B cell (primary cell): ENCODE data around the gene SERTAD2. TPM values are rescaled to one million over a fixed set of nuclear protein-coding genes. Genes with fewer than 3 reads are reported as not detected.

ENCODE experiments used
- ATAC-seq: fragments of 200-7000 bp; cut with Tn5 transposase; one replicate; pipeline ENCODE4 v1.10.0; 2021; ENCODE audit warnings: low read depth, mild to moderate bottlenecking, moderate number of reproducible peaks, moderate library complexity
- CTCF ChIA-PET: fragments of 350-600 bp; sonication (Branson Sonifier 250); formaldehyde crosslinking; loops from one replicate; lab custom pipeline; 2021; ENCODE audit warnings: antibody characterized with exemption, inconsistent platforms; lab: Charles Lee
- POLR2A ChIA-PET: fragments of 350-600 bp; sonication (Branson Sonifier 250); formaldehyde crosslinking; loops from one replicate; lab custom pipeline; 2021; ENCODE audit warnings: antibody characterized with exemption; lab: Charles Lee
- DNase-seq: peaks from one replicate; pipeline ENCODE4 v3.0.0; 2013
- H2AFZ ChIP-seq: 2 replicates; pipeline ENCODE4 v1.6.1; 2012; ENCODE audit warnings: mild to moderate bottlenecking, low read depth, low read length; ENCODE audit not compliant: insufficient read depth, poor library complexity, severe bottlenecking
- H3K27ac ChIP-seq, 2 donors: 1 replicate in 1 of 2; 2 replicates in 1 of 2; pipeline ENCODE4 v1.5.1; 2012 to 2013; ENCODE audit warnings: low read length in 2 of 2, mild to moderate bottlenecking in 2 of 2, moderate library complexity in 1 of 2
- H3K27me3 ChIP-seq, 4 experiments: fragments of 200-600 bp in 1 of 4; sonication (generic) in 1 of 4; replicated peaks in 1 of 4; 1 replicate in 2 of 4; 2 replicates in 2 of 4; pipeline versions ENCODE4 v1.6.1 to v1.7.0; 2013 to 2016; ENCODE audit warnings: low read length in 3 of 4, mild to moderate bottlenecking in 2 of 4, mixed read lengths in 1 of 4, moderate library complexity in 1 of 4; ENCODE audit not compliant: insufficient read depth in 4 of 4, control insufficient read depth in 3 of 4; ENCODE audit errors: control extremely low read depth in 1 of 4
- H3K36me3 ChIP-seq, 2 experiments: replicated peaks in 1 of 2; 1 replicate in 1 of 2; 2 replicates in 1 of 2; pipeline versions ENCODE4 v1.6.1 to v1.7.1; 2013; ENCODE audit warnings: low read length in 1 of 2; ENCODE audit not compliant: insufficient read depth in 2 of 2, control insufficient read depth in 1 of 2; ENCODE audit errors: control extremely low read depth in 1 of 2, extremely low read depth in 1 of 2
- H3K4me1 ChIP-seq, 2 donors: fragments of 200-600 bp in 1 of 2; sonication (generic) in 1 of 2; 1 replicate in 1 of 2; 2 replicates in 1 of 2; pipeline versions ENCODE4 v1.5.1 to v1.6.1; 2013 to 2017; ENCODE audit warnings: low read length in 2 of 2; ENCODE audit not compliant: control insufficient read depth in 2 of 2, insufficient read depth in 2 of 2
- H3K4me2 ChIP-seq: replicated peaks from 2 replicates; pipeline ENCODE3; 2012; ENCODE audit warnings: mild to moderate bottlenecking, low read depth, low read length; ENCODE audit not compliant: poor library complexity, severe bottlenecking
- H3K4me3 ChIP-seq, 5 experiments: fragments of 200-600 bp in 1 of 5; sonication (generic) in 1 of 5; 1 replicate in 3 of 5; 2 replicates in 2 of 5; pipeline versions ENCODE4 v1.5.1 to v1.7.0; 2011 to 2016; ENCODE audit warnings: low read length in 4 of 5, mild to moderate bottlenecking in 4 of 5, low read depth in 2 of 5, control low read depth in 1 of 5, moderate library complexity in 1 of 5; ENCODE audit not compliant: insufficient read depth in 1 of 5; ENCODE audit errors: control extremely low read depth in 1 of 5, extremely low read depth in 1 of 5
- H3K79me2 ChIP-seq: fragments of 200-600 bp; sonication (generic); one replicate; pipeline ENCODE4 v1.6.0; 2016; ENCODE audit warnings: low read length; ENCODE audit not compliant: control insufficient read depth, insufficient read depth
- H3K9ac ChIP-seq: fragments of 200-600 bp; sonication (generic); 2 replicates; pipeline ENCODE4 v1.6.1; 2017; ENCODE audit warnings: mild to moderate bottlenecking, low read length, moderate library complexity
- H3K9me3 ChIP-seq, 3 donors: one replicate each; pipeline versions ENCODE4 v1.6.1 to v1.7.1; 2013; ENCODE audit warnings: low read length in 2 of 3; ENCODE audit not compliant: control insufficient read depth in 2 of 3, insufficient read depth in 1 of 3; ENCODE audit errors: control extremely low read depth in 1 of 3
- H4K20me1 ChIP-seq: 2 replicates; pipeline ENCODE4 v1.6.0; 2012; ENCODE audit warnings: mild to moderate bottlenecking, low read length; ENCODE audit not compliant: insufficient read depth, control insufficient read depth, poor library complexity, severe bottlenecking
- H3K27ac Mint-ChIP-seq: one replicate; pipeline ENCODE4 v1.8.0; 2021; ENCODE audit warnings: mixed read lengths
- H3K27me3 Mint-ChIP-seq: one replicate; pipeline ENCODE4 v1.8.0; 2021; ENCODE audit warnings: mixed read lengths
- H3K4me1 Mint-ChIP-seq: one replicate; pipeline ENCODE4 v1.8.0; 2021; ENCODE audit warnings: mixed read lengths
- H3K4me3 Mint-ChIP-seq: one replicate; pipeline ENCODE4 v1.8.0; 2021; ENCODE audit warnings: mixed read lengths
- H3K9me3 Mint-ChIP-seq: one replicate; pipeline ENCODE4 v1.8.0; 2022; ENCODE audit warnings: mixed read lengths; ENCODE audit not compliant: insufficient read depth
- CTCF ChIP-seq: fragments of 200-600 bp; IDR thresholded peaks from one replicate; pipeline ENCODE4 v1.8.0; 2022; ENCODE audit warnings: antibody characterized with exemption, mild to moderate bottlenecking
- EZH2 ChIP-seq: IDR thresholded peaks from 2 replicates; pipeline ENCODE4 v1.6.1; 2012; ENCODE audit warnings: borderline replicate concordance, low read depth, mild to moderate bottlenecking, moderate library complexity, low read length; ENCODE audit not compliant: insufficient read depth, poor library complexity, severe bottlenecking
- WGBS: methylation state at CpG from one replicate; pipeline ENCODE4 v1.1.5; 2013; ENCODE audit warnings: missing lambda C conversion rate; ENCODE audit not compliant: insufficient coverage; 5-methylcytosine and 5-hydroxymethylcytosine counted together
- intact Hi-C: fragments of 100-400 bp; cut with micrococcal nuclease; formaldehyde crosslinking; loops from one replicate; pipeline ENCODE4 v1.10.0; 2022
- polyA plus RNA-seq: library from polyadenylated mRNA; depleted of rRNA; stranded (reverse); fragments of >200 nt; gene quantifications from 2 replicates; pipeline ENCODE4 v1.2.3, GENCODE V29; 2012
- total RNA-seq, 2 donors: library from RNA; stranded (reverse); fragments of 120-200 nt in 1 of 2; gene quantifications; 1 replicate in 1 of 2; 2 replicates in 1 of 2; pipeline versions ENCODE4 v1.2.3 to v1.2.4, GENCODE V29; 2013 to 2022

SERTAD2 gene
- total and polyA plus RNA-seq, 2 donors (not counting 1 experiment from before 2014, with no cell fraction given), result 49.5 to 66.8 TPM

- Mint-ChIP-seq H3K9me3 (no peaks in the 10 kb centered on the region), H3K4me1 (peaks cover 10% of the 10 kb centered on the region), H3K4me3 (no peak overlapping the region), H3K27ac (no peak overlapping the region), H3K27me3 (no peaks in the 10 kb centered on the region)
- intact Hi-C loops, result no loop called here
- Histone ChIP-seq H2AFZ (no peak overlapping the region), H3K4me3 (no peak overlapping the region), H3K9me3 (no peaks in the 10 kb centered on the region), H3K9ac (no peak overlapping the region), H3K36me3 (peaks cover 17 to 53% of the 10 kb centered on the region in 2 experiments), H3K27me3 (no peaks in the 10 kb centered on the region), H3K27ac (peak overlapping the region in 1 of 2 donors; percentile 25), H3K4me2 (no peak overlapping the region), H3K4me1 (peaks cover 0 to 4% of the 10 kb centered on the region in 2 donors), H3K79me2 (no peaks in the 10 kb centered on the region), H4K20me1 (no peaks in the 10 kb centered on the region)
- WGBS, result no CpG with 5 or more reads among the region's 5 CpGs
- ATAC-seq (no peak), DNase-seq (no peak)
- ChIA-PET CTCF (interaction anchor here (0.6 to 3.1 kb wide), 18 partner anchors 8 to 604 kb away, joined by 3 to 15 read pairs (median 4); partner anchors contain the start of genes AFTPH and SERTAD2), POLR2A (no interaction called here)
- TF ChIP-seq CTCF (no peak), EZH2 (no peak)
Measured at GRCh38 chr2:64582774-64583340, 70.9 kb downstream of the SERTAD2 start.

GRCh38 chr2:64581777-64582539, 71.8 kb downstream of the SERTAD2 start:
- CTCF ChIA-PET, result interaction anchor here (0.6 to 3.1 kb wide), 15 partner anchors 9 to 452 kb away, joined by 3 to 15 read pairs (median 4); partner anchors contain the start of genes AFTPH and SERTAD2
- H3K4me3 ChIP-seq, result no peak overlapping the region
- H3K36me3 ChIP-seq, result peaks cover 19 to 58% of the 10 kb centered on the region in 2 experiments

More at GRCh38 chr2:64581777-64582539, 71.8 kb downstream of the SERTAD2 start:
- Histone ChIP-seq H3K27ac (peak overlapping the region in 1 of 2 donors; percentile 25), H3K9ac (no peak overlapping the region), H3K79me2 (no peaks in the 10 kb centered on the region), H4K20me1 (no peaks in the 10 kb centered on the region), H3K27me3 (no peaks in the 10 kb centered on the region), H3K4me2 (no peak overlapping the region), H3K4me1 (peaks cover 0 to 3% of the 10 kb centered on the region in 2 donors), H3K9me3 (no peaks in the 10 kb centered on the region), H2AFZ (no peak overlapping the region)
- WGBS, result 91% methylated on average over 1 of the region's 1 CpG
- intact Hi-C loops, result no loop called here
- H3K9me3 Mint-ChIP-seq, result no peaks in the 10 kb centered on the region
- peaks cover 8% of the 10 kb centered on the region for H3K4me1 Mint-ChIP-seq
- ATAC-seq (no peak), DNase-seq (no peak)
- POLR2A ChIA-PET, result interaction anchor here (0.7 kb wide), 1 partner anchor 270 kb away, joined by 3 read pairs; no protein-coding TSS in a partner anchor
- no peak overlapping the region for H3K4me3 Mint-ChIP-seq
- no peak for TF ChIP-seq CTCF
- TF ChIP-seq EZH2, result no peak
- no peaks in the 10 kb centered on the region for H3K27me3 Mint-ChIP-seq
- no peak overlapping the region for H3K27ac Mint-ChIP-seq
